HL-60 (cell line): Measurements from ENCODE around the gene TM7SF2.
A peak's percentile ranks its signal among the peaks of the same experiment; 100 is the strongest.

Source experiments
- DNase-seq, 2 experiments: peaks; one replicate each; pipeline ENCODE4 v3.0.0-alpha.2; 2010 to 2020; ENCODE audit warnings: low read depth in 1 of 2, low spot score in 1 of 2
- H3K27ac ChIP-seq: fragments of 250-450 bp; sonication (Bioruptor Pico); replicated peaks from 2 replicates; pipeline ENCODE4 v1.5.1; 2020; ENCODE audit warnings: mild to moderate bottlenecking, moderate library complexity
- H3K27me3 ChIP-seq: fragments of 250-450 bp; sonication (Bioruptor Pico); 2 replicates; pipeline ENCODE4 v1.5.1; 2021; ENCODE audit warnings: mild to moderate bottlenecking, moderate library complexity; ENCODE audit not compliant: insufficient read depth, poor library complexity, severe bottlenecking
- H3K4me3 ChIP-seq: replicated peaks from 2 replicates; pipeline ENCODE4 v1.5.1; 2011; ENCODE audit warnings: mild to moderate bottlenecking, control low read depth, low read length; ENCODE audit not compliant: insufficient read depth
- GABPA ChIP-seq: IDR thresholded peaks from 2 replicates; pipeline ENCODE4 v1.6.1; 2012; ENCODE audit warnings: low read depth
- POLR2AphosphoS5 ChIP-seq: IDR thresholded peaks from 2 replicates; pipeline ENCODE4 v1.6.1; 2012; ENCODE audit warnings: low read depth
- SPI1 ChIP-seq: IDR thresholded peaks from 2 replicates; pipeline ENCODE4 v1.6.1; 2012; ENCODE audit warnings: low read depth, mild to moderate bottlenecking, borderline replicate concordance
- TF ChIP-seq, protein P1 (sequence below): IDR thresholded peaks from one replicate; pipeline ENCODE4 v1.5.1; 2011; ENCODE audit warnings: low read length, control low read depth, inconsistent platforms; ENCODE audit not compliant: insufficient read depth
- TF ChIP-seq, protein P2 (sequence below): IDR thresholded peaks from 2 replicates; pipeline ENCODE4 v1.6.1; 2012; ENCODE audit warnings: low read depth; ENCODE audit not compliant: insufficient replicate concordance

Gene TM7SF2

DNA sequence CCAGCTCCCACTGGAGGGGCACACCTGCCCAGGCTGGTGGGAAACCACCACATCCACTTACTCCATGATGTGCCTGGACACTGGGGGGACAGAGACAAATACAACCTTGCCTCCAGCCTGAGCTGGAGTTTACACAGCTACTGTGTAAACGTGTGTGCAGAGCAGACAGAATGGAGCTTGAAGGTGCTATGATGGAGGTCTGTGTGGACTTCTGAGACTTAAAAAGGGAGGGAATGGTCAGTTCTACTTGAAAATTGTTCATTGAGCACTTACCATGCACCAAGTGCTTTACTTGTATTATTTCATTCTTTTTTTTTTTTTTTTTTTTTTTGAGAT lies 39.1 kb upstream of the TM7SF2 start:
- no peaks in the 10 kb centered on the region for H3K27me3 ChIP-seq
- no peak for DNase-seq
- TF ChIP-seq POLR2AphosphoS5 (no peak), SPI1 (no peak), GABPA (no peak)
- TF ChIP-seq, protein P1, sequence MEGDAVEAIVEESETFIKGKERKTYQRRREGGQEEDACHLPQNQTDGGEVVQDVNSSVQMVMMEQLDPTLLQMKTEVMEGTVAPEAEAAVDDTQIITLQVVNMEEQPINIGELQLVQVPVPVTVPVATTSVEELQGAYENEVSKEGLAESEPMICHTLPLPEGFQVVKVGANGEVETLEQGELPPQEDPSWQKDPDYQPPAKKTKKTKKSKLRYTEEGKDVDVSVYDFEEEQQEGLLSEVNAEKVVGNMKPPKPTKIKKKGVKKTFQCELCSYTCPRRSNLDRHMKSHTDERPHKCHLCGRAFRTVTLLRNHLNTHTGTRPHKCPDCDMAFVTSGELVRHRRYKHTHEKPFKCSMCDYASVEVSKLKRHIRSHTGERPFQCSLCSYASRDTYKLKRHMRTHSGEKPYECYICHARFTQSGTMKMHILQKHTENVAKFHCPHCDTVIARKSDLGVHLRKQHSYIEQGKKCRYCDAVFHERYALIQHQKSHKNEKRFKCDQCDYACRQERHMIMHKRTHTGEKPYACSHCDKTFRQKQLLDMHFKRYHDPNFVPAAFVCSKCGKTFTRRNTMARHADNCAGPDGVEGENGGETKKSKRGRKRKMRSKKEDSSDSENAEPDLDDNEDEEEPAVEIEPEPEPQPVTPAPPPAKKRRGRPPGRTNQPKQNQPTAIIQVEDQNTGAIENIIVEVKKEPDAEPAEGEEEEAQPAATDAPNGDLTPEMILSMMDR: no peak
- TF ChIP-seq, protein P2, sequence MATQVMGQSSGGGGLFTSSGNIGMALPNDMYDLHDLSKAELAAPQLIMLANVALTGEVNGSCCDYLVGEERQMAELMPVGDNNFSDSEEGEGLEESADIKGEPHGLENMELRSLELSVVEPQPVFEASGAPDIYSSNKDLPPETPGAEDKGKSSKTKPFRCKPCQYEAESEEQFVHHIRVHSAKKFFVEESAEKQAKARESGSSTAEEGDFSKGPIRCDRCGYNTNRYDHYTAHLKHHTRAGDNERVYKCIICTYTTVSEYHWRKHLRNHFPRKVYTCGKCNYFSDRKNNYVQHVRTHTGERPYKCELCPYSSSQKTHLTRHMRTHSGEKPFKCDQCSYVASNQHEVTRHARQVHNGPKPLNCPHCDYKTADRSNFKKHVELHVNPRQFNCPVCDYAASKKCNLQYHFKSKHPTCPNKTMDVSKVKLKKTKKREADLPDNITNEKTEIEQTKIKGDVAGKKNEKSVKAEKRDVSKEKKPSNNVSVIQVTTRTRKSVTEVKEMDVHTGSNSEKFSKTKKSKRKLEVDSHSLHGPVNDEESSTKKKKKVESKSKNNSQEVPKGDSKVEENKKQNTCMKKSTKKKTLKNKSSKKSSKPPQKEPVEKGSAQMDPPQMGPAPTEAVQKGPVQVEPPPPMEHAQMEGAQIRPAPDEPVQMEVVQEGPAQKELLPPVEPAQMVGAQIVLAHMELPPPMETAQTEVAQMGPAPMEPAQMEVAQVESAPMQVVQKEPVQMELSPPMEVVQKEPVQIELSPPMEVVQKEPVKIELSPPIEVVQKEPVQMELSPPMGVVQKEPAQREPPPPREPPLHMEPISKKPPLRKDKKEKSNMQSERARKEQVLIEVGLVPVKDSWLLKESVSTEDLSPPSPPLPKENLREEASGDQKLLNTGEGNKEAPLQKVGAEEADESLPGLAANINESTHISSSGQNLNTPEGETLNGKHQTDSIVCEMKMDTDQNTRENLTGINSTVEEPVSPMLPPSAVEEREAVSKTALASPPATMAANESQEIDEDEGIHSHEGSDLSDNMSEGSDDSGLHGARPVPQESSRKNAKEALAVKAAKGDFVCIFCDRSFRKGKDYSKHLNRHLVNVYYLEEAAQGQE: no peak
- no peak overlapping the region for H3K4me3 ChIP-seq
- no peak overlapping the region for H3K27ac ChIP-seq

DNA sequence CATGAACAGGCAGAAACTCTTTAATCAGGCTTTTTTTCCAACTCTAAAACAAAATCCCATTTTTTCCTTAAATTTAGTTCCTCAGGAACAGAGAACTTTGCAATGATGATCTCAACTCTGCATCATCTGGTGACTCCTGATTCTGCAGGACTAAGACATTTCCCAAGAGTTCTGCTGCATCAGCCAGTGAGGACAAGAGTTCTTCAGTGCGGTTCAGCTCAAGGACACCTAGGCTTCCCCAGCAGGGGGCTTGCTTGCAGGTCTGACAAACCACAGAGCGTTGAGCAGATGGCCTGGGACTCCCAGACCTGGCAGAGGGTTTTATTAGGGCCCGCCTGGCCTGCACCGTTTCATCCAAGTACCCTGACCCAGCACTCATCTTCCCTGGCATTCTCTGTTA lies 34.2 kb upstream of the TM7SF2 start:
- H3K27me3 ChIP-seq: no peaks in the 10 kb centered on the region
- H3K27ac ChIP-seq: no peak overlapping the region
- TF ChIP-seq, protein P1: no peak
- TF ChIP-seq, protein P2: no peak
- TF ChIP-seq GABPA (no peak), SPI1 (no peak), POLR2AphosphoS5 (no peak)
- H3K4me3 ChIP-seq: no peak overlapping the region
- DNase-seq: no peak

DNA sequence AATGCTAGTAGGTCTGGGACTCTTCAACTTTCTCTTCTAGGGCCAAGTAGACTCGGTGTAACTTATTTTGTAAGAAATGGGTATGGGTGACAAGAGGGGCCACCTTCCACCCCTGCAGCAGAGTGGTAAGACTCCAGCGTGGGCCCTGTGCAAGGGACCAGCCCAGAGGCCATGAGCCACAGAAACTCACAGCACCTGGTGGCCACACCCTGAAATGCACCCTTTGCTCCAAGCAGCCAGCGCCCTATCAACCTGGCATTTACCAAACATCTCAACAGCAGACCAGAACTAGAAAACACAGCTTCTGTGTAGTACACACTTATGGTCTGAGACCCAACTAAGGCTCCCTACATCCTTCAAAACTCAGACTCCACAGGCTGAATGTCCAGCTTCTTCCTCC lies 33.5 kb upstream of the TM7SF2 start:
- Histone ChIP-seq H3K4me3 (no peak overlapping the region), H3K27me3 (no peaks in the 10 kb centered on the region), H3K27ac (no peak overlapping the region)
- DNase-seq: peak; percentile 46 to 59
- TF ChIP-seq POLR2AphosphoS5: no peak
- TF ChIP-seq, protein P1: peak; percentile 82
- TF ChIP-seq, protein P2: no peak
- TF ChIP-seq SPI1: no peak
- TF ChIP-seq GABPA: no peak
